Measurements from ENCODE around the gene COPE.

GRCh38 chr19:18905513-18906236 lies 13.5 kb downstream of the COPE start:
- TF ChIP-seq EZH2 (IDR thresholded peaks at IDR 0.05; ENCODE audit: insufficient read depth, poor library complexity, severe bottlenecking) (no peak), EZH2phosphoT487 (IDR thresholded peaks at IDR 0.05; ENCODE audit: insufficient read depth, low read depth) (no peak)

Measured in GM23248 (cell line).